Neural crest cell (in vitro differentiated cells): ENCODE measurements around the gene DHX16. TPM values are rescaled to one million over a fixed set of nuclear protein-coding genes. Genes with fewer than 3 reads are reported as not detected.

Experiments used
- DNase-seq: peaks from one replicate; pipeline ENCODE4 v3.0.0; 2021; ENCODE audit warnings: low read depth, mixed read lengths, low spot score
- H3K27ac Mint-ChIP-seq: one replicate; pipeline ENCODE4 v1.8.0; 2021; ENCODE audit warnings: mild to moderate bottlenecking, mixed read lengths; ENCODE audit not compliant: unreplicated experiment
- H3K27me3 Mint-ChIP-seq: 2 replicates; pipeline ENCODE4 v1.8.0; 2021; ENCODE audit warnings: low read depth, mild to moderate bottlenecking, mixed read lengths
- H3K36me3 Mint-ChIP-seq: 2 replicates; pipeline ENCODE4 v1.8.0; 2021; ENCODE audit warnings: low read depth, mild to moderate bottlenecking, mixed read lengths
- H3K4me1 Mint-ChIP-seq: 2 replicates; pipeline ENCODE4 v1.8.0; 2021; ENCODE audit warnings: mixed read lengths
- H3K4me3 Mint-ChIP-seq: one replicate; pipeline ENCODE4 v1.8.0; 2021; ENCODE audit warnings: mild to moderate bottlenecking, mixed read lengths
- H3K9me3 Mint-ChIP-seq: 2 replicates; pipeline ENCODE4 v1.8.0; 2021; ENCODE audit warnings: mixed read lengths
- total RNA-seq: library from RNA; stranded (reverse); gene quantifications from 2 replicates; pipeline ENCODE4 v1.2.1, GENCODE V29; 2021
- TF ChIP-seq, protein P1 (sequence below): fragments of 200-600 bp; sonication (generic); conservative IDR thresholded peaks from 2 replicates; pipeline ENCODE4 v1.5.0; 2021; ENCODE audit warnings: antibody characterized with exemption, mild to moderate bottlenecking

DHX16 gene
- total RNA-seq, 1 donor from 2014 or later, result 30.3 TPM

- H3K36me3 Mint-ChIP-seq, result peaks cover 45% of the 10 kb centered on the region
Observed at GRCh38 chr6:30712441-30712945, 39.7 kb upstream of the DHX16 start.

DNA sequence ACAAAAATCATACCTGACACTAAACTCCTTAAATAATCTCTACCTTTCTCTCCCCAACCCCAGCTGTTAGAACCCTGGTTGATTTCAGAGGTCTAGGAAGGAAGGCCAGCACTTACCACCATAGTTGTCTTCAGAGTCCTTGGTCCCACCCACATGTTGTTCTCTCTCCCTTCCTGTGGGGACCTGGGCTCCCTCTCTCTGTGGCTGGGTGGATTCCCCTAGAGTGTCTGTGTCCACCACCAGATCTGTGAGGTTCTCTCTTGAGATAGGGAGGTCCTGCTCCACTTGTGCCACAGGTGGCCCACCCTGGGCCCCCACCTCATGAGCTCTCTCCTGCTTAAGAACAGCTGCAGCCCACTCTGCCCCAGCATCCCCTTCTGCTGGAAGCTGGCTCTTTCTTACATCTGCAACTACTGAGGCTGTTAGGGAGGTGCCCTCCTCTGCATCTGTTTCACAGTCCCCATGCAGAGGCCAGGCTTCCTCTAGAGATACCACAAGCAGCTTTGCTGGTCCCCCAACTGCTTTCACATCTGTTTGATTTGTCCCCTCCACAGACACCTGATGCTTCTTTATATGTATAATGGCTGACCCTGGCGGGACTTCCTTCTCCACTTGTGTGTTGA is 39.1 kb upstream of the DHX16 start:
- H3K27me3 Mint-ChIP-seq, result no peaks in the 10 kb centered on the region
- H3K36me3 Mint-ChIP-seq, result peaks cover 42% of the 10 kb centered on the region
- TF ChIP-seq, protein P1, sequence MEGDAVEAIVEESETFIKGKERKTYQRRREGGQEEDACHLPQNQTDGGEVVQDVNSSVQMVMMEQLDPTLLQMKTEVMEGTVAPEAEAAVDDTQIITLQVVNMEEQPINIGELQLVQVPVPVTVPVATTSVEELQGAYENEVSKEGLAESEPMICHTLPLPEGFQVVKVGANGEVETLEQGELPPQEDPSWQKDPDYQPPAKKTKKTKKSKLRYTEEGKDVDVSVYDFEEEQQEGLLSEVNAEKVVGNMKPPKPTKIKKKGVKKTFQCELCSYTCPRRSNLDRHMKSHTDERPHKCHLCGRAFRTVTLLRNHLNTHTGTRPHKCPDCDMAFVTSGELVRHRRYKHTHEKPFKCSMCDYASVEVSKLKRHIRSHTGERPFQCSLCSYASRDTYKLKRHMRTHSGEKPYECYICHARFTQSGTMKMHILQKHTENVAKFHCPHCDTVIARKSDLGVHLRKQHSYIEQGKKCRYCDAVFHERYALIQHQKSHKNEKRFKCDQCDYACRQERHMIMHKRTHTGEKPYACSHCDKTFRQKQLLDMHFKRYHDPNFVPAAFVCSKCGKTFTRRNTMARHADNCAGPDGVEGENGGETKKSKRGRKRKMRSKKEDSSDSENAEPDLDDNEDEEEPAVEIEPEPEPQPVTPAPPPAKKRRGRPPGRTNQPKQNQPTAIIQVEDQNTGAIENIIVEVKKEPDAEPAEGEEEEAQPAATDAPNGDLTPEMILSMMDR, result no peak
- peaks cover 13% of the 10 kb centered on the region for H3K4me1 Mint-ChIP-seq
- H3K9me3 Mint-ChIP-seq, result no peaks in the 10 kb centered on the region
- H3K27ac Mint-ChIP-seq, result no peak overlapping the region
- no peak for DNase-seq
- no peak overlapping the region for H3K4me3 Mint-ChIP-seq

More at GRCh38 chr6:30712441-30712945, 39.7 kb upstream of the DHX16 start:
- H3K27ac Mint-ChIP-seq, result no peak overlapping the region
- H3K4me3 Mint-ChIP-seq, result no peak overlapping the region
- peaks cover 5% of the 10 kb centered on the region for H3K9me3 Mint-ChIP-seq
- H3K4me1 Mint-ChIP-seq, result peaks cover 19% of the 10 kb centered on the region
- H3K27me3 Mint-ChIP-seq, result peaks cover 3% of the 10 kb centered on the region
- no peak for DNase-seq
- TF ChIP-seq, protein P1, result no peak

DNA sequence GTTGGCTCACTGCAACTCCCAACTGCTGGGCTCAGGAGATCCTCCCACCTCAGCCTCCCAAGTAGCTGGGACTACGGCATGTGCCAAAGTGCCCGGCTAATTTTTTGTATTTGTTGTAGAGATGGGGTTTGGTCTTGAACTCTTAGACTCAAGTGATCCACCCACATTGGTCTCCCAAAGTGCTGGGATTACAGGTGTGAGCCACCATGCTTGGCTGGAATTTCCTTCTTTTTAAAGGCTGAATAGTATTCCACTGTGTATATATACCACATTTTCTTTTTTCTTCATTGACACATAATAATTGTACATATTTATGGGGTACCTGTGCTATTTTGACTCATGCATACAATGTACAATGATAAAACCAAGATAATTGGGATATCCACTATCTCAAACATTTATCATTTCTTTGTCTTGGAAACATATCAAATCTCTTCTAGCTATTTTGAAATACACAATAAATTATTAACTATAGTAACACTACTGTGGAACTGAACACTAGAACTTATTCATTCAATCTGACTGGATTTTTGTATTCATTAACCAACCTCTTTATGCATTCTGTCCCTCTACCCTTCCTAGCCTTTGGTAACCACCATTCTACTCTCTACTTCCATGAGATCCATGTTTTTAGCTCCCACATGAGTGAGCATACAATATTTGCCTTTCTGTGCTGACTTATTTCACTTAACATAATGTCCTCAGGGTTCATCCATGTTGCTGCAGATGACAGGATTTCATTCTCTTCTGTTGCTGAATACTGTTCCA is 36.5 kb upstream of the DHX16 start:
- no peaks in the 10 kb centered on the region for H3K9me3 Mint-ChIP-seq
- no peak for DNase-seq
- no peak overlapping the region for H3K4me3 Mint-ChIP-seq
- no peaks in the 10 kb centered on the region for H3K27me3 Mint-ChIP-seq
- H3K36me3 Mint-ChIP-seq, result peaks cover 49% of the 10 kb centered on the region
- H3K4me1 Mint-ChIP-seq, result no peaks in the 10 kb centered on the region
- H3K27ac Mint-ChIP-seq, result no peak overlapping the region
- TF ChIP-seq, protein P1, result no peak

- TF ChIP-seq, protein P1, result no peak
- Mint-ChIP-seq H3K27me3 (no peaks in the 10 kb centered on the region), H3K36me3 (peaks cover 52% of the 10 kb centered on the region), H3K9me3 (no peaks in the 10 kb centered on the region), H3K4me1 (no peaks in the 10 kb centered on the region), H3K27ac (no peak overlapping the region), H3K4me3 (no peak overlapping the region)
- DNase-seq, result no peak
Observed at GRCh38 chr6:30707281-30707850, 34.6 kb upstream of the DHX16 start.

DNA sequence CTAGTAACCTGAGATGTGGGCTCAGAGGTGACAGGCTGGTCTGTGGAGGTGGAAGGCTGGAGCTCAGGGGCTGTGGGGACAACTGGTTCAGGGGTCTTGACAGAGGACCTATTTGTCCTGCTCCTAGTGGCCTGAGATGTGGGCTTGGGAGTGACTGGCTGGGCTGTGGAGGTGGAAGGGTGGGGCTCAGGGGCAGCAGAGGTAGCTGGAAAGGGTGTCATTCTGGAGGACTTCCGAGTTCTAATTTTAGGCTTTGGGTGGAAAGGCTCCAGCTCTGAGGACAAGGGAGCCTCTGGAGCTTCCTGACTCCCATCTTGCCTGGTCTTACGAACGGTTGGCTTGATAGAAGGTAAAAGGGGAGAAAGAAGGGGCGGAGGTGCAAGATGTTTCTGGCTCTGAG is 32.8 kb upstream of the DHX16 start:
- Mint-ChIP-seq H3K27me3 (no peaks in the 10 kb centered on the region), H3K36me3 (peaks cover 43% of the 10 kb centered on the region), H3K4me1 (no peaks in the 10 kb centered on the region), H3K4me3 (no peak overlapping the region), H3K27ac (no peak overlapping the region), H3K9me3 (no peaks in the 10 kb centered on the region)
- TF ChIP-seq, protein P1, result no peak
- no peak for DNase-seq
